Omental fat pad (tissue), 4 donors: ENCODE data around the gene CENPP. TPM values are rescaled to one million over a fixed set of nuclear protein-coding genes. Genes with fewer than 3 reads are reported as not detected.

Source experiments
- ATAC-seq: fragments of 150-250 bp; one replicate; pipeline ENCODE4 v1.9.1; 2016; ENCODE audit warnings: mild to moderate bottlenecking, moderate library complexity; ENCODE audit not compliant: low FRiP score
- DNase-seq: peaks from one replicate; pipeline ENCODE4 v3.0.0-alpha.2; 2019; ENCODE audit warnings: low spot score
- CTCF ChIP-seq, 3 donors: fragments of 450-650 bp; IDR thresholded peaks; one replicate each; pipeline ENCODE4 v1.5.1; 2016 to 2017; ENCODE audit warnings: antibody characterized with exemption in 3 of 3, mild to moderate bottlenecking in 3 of 3, moderate library complexity in 2 of 3
- total RNA-seq, 4 donors: library from RNA; depleted of rRNA; stranded (reverse); fragments of >200 nt; gene quantifications; one replicate each; pipeline ENCODE4 v1.1.0, GENCODE V29; 2016

Gene CENPP
- total RNA-seq, 4 donors from 2014 or later = 1.2 to 7.0 (median 5.6) TPM

GRCh38 chr9:92650839-92651621 is 325.3 kb downstream of the CENPP start:
- ATAC-seq = peak; percentile 78
- no peak for TF ChIP-seq CTCF (IDR thresholded peaks at IDR 0.05)
- no peak for DNase-seq

- TF ChIP-seq CTCF (IDR thresholded peaks at IDR 0.05) = no peak
- ATAC-seq (no peak), DNase-seq (no peak)
Measured at GRCh38 chr9:92652461-92652860, 326.7 kb downstream of the CENPP start.

- no peak for DNase-seq
- no peak for ATAC-seq
- TF ChIP-seq CTCF (IDR thresholded peaks at IDR 0.05) = no peak
Measured at GRCh38 chr9:92654481-92655301, 328.9 kb downstream of the CENPP start.

GRCh38 chr9:92655366-92655765 is 329.6 kb downstream of the CENPP start:
- DNase-seq (no peak), ATAC-seq (no peak)
- no peak for TF ChIP-seq CTCF (IDR thresholded peaks at IDR 0.05)

GRCh38 chr9:92655896-92656536 is 330.3 kb downstream of the CENPP start:
- no peak for TF ChIP-seq CTCF (IDR thresholded peaks at IDR 0.05)

GRCh38 chr9:92656537-92656925 is 330.8 kb downstream of the CENPP start:
- no peak for DNase-seq
- no peak for ATAC-seq
- no peak for TF ChIP-seq CTCF (IDR thresholded peaks at IDR 0.05)

More at GRCh38 chr9:92655896-92656536, 330.3 kb downstream of the CENPP start:
- DNase-seq (no peak), ATAC-seq (no peak)
